AG04449 (cell line): ENCODE measurements around the gene DISC1.

Experiments
- CTCF ChIA-PET: fragments of 350-600 bp; formaldehyde crosslinking; extraction: SDS; loops from one replicate; lab custom pipeline; 2021; ENCODE audit warnings: antibody characterized with exemption; lab: Yijun Ruan, JAX
- POLR2A ChIA-PET: fragments of 400-600, 350-600 bp; formaldehyde crosslinking; extraction: SDS; loops from one replicate; lab custom pipeline; 2020; ENCODE audit warnings: antibody characterized with exemption, inconsistent platforms; lab: Yijun Ruan, JAX
- DNase-seq: peaks from one replicate; pipeline ENCODE4 v3.0.0-alpha.2; 2010; ENCODE audit warnings: low read depth, low spot score
- H3K4me3 ChIP-seq: 2 replicates; pipeline ENCODE4 v1.5.1; 2011; ENCODE audit warnings: low read depth, mild to moderate bottlenecking, control low read depth, low read length
- TF ChIP-seq, protein P1 (sequence below): IDR thresholded peaks from one replicate; pipeline ENCODE4 v1.5.1; 2011; ENCODE audit warnings: mild to moderate bottlenecking, moderate library complexity, low read length, control low read depth, inconsistent platforms; ENCODE audit not compliant: insufficient read depth; ENCODE audit errors: missing control alignments

The DISC1 gene

GRCh38 chr1:231828182-231828920 lies 201.8 kb downstream of the DISC1 start:
- no peak overlapping the region for H3K4me3 ChIP-seq
- DNase-seq = peak; percentile 91
- CTCF ChIA-PET = no interaction called here
- TF ChIP-seq, protein P1, sequence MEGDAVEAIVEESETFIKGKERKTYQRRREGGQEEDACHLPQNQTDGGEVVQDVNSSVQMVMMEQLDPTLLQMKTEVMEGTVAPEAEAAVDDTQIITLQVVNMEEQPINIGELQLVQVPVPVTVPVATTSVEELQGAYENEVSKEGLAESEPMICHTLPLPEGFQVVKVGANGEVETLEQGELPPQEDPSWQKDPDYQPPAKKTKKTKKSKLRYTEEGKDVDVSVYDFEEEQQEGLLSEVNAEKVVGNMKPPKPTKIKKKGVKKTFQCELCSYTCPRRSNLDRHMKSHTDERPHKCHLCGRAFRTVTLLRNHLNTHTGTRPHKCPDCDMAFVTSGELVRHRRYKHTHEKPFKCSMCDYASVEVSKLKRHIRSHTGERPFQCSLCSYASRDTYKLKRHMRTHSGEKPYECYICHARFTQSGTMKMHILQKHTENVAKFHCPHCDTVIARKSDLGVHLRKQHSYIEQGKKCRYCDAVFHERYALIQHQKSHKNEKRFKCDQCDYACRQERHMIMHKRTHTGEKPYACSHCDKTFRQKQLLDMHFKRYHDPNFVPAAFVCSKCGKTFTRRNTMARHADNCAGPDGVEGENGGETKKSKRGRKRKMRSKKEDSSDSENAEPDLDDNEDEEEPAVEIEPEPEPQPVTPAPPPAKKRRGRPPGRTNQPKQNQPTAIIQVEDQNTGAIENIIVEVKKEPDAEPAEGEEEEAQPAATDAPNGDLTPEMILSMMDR = no peak
- POLR2A ChIA-PET = no interaction called here

GRCh38 chr1:231829332-231829731 lies 202.7 kb downstream of the DISC1 start:
- ChIA-PET POLR2A (no interaction called here), CTCF (no interaction called here)
- no peak overlapping the region for H3K4me3 ChIP-seq
- TF ChIP-seq, protein P1 = no peak
- no peak for DNase-seq

DNA sequence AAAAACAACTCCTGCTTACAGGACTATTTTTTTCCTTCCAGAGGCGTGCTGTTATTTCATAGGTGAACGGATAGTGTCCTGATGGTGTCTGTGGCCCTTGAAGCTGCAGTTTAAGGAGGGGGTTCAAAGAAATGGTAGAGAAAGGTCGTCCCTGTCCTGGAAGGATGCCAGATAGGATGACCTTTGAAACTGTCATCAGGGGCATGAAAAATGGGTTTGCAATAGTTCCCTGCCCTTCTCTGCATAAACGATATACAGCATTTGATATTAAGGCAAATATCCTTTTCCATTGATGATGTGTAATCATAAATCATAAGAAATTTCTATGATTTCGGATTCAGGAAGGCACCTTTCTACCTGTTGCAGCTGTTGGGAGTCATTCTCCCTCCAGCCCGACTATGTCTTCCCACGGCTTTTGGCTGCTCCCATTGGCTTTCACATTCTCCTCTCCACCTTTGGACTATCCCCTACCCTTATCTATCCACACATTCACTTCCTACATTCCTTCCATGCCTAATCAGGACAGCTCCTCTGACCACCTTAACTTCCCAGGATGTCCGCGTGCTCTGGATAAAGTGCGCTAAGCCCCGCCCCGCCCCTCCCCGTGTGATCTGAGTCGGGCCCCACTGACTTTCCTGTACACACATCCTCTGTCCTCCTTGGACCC lies 209.8 kb downstream of the DISC1 start:
- H3K4me3 ChIP-seq = no peak overlapping the region
- POLR2A ChIA-PET = no interaction called here
- no peak for DNase-seq
- TF ChIP-seq, protein P1 = no peak
- CTCF ChIA-PET = no interaction called here

- POLR2A ChIA-PET = no interaction called here
- no peak overlapping the region for H3K4me3 ChIP-seq
- DNase-seq = no peak
- TF ChIP-seq, protein P1 = no peak
- CTCF ChIA-PET = no interaction called here
Observed at GRCh38 chr1:231838521-231838920, 211.9 kb downstream of the DISC1 start.

DNA sequence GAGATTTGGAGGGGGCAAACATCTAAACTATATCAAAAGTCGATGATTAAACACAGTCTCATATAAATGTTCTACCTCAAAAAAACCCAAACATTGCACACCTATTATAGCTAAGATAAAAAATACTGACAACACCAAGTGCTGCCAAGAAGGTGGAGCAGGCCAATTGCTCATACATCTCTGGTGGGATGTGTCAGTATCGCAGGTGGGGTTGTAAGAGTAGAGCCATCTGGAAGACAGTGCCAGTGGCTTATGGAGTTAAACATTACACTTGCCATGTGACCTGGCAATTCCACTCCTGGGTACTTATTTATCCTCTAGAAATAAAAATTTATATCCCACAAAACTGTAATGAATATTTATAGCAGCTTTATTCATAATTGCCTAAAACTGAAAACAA lies 213.4 kb downstream of the DISC1 start:
- no peak overlapping the region for H3K4me3 ChIP-seq
- TF ChIP-seq, protein P1 = no peak
- no peak for DNase-seq
- ChIA-PET CTCF (interaction anchor here (1.2 to 1.6 kb wide), 2 partner anchors 22 to 26 kb away, joined by 3 read pairs; no protein-coding TSS in a partner anchor), POLR2A (no interaction called here)

- H3K4me3 ChIP-seq = no peak overlapping the region
- ChIA-PET CTCF (interaction anchor here (1.0 to 3.0 kb wide), 2 partner anchors 25 kb away, joined by 5 to 18 read pairs; no protein-coding TSS in a partner anchor), POLR2A (no interaction called here)
- no peak for DNase-seq
- TF ChIP-seq, protein P1 = no peak
Observed at GRCh38 chr1:231841616-231842344, 215.2 kb downstream of the DISC1 start.
